HEK293 (cell line): Measurements from ENCODE around the gene PIGZ.

ENCODE experiments used
- CTCF ChIA-PET: fragments of 350-600 bp; formaldehyde crosslinking; extraction: SDS; loops from one replicate; lab custom pipeline; 2021; ENCODE audit warnings: antibody characterized with exemption; lab: Yijun Ruan, JAX
- POLR2A ChIA-PET: fragments of 300-600 bp; formaldehyde crosslinking; extraction: SDS; loops from one replicate; lab custom pipeline; 2020; ENCODE audit warnings: antibody characterized with exemption, inconsistent platforms; lab: Yijun Ruan, JAX
- H3K27ac ChIP-seq: fragments of 200-500 bp; sonication (Bioruptor generic); 2 replicates; pipeline ENCODE4 v1.5.1; 2014; ENCODE audit warnings: low read depth, low read length, control low read depth, inconsistent platforms; ENCODE audit errors: extremely low read depth
- H3K36me3 ChIP-seq, 2 experiments: fragments of 200-500 bp in 1 of 2; sonication (Bioruptor generic) in 1 of 2; 1 replicate in 1 of 2; 2 replicates in 1 of 2; pipeline ENCODE4 v1.5.1; 2014 to 2017; ENCODE audit warnings: inconsistent platforms in 2 of 2, low read length in 2 of 2; ENCODE audit not compliant: control insufficient read depth in 2 of 2, insufficient read depth in 1 of 2
- H3K4me1 ChIP-seq: fragments of 200-500 bp; sonication (Bioruptor generic); 2 replicates; pipeline ENCODE4 v1.5.1; 2014; ENCODE audit warnings: mild to moderate bottlenecking, low read length, inconsistent platforms; ENCODE audit not compliant: control insufficient read depth, insufficient read depth
- H3K4me3 ChIP-seq: 2 replicates; pipeline ENCODE4 v1.5.1; 2011; ENCODE audit warnings: low read depth, mild to moderate bottlenecking, control low read depth, low read length, moderate library complexity
- H3K9me3 ChIP-seq: fragments of 200-500 bp; sonication (Bioruptor generic); 2 replicates; pipeline ENCODE4 v1.5.1; 2014; ENCODE audit warnings: low read depth, low read length, inconsistent platforms; ENCODE audit not compliant: control insufficient read depth, insufficient read depth
- GLIS2 ChIP-seq: fragments of 450-650 bp; formaldehyde crosslinking; IDR thresholded peaks from 2 replicates; pipeline ENCODE4 v1.5.1; 2016; ENCODE audit warnings: missing biosample characterization, missing genetic modification characterization
- IKZF3 ChIP-seq: fragments of 450-650 bp; IDR thresholded peaks from 2 replicates; pipeline ENCODE4 v1.5.0; 2018; ENCODE audit warnings: missing biosample characterization, mild to moderate bottlenecking, missing genetic modification characterization, moderate library complexity
- PRDM4 ChIP-seq: fragments of 450-650 bp; formaldehyde crosslinking; IDR thresholded peaks from 2 replicates; pipeline ENCODE4 v1.5.1; 2017; ENCODE audit warnings: missing biosample characterization, missing genetic modification characterization
- REPIN1 ChIP-seq: fragments of 450-650 bp; formaldehyde crosslinking; IDR thresholded peaks from 2 replicates; pipeline ENCODE4 v1.5.1; 2017; ENCODE audit warnings: missing biosample characterization, missing genetic modification characterization, low read depth
- SP2 ChIP-seq: fragments of 450-650 bp; formaldehyde crosslinking; IDR thresholded peaks from 2 replicates; pipeline ENCODE4 v1.5.1; 2016; ENCODE audit warnings: missing biosample characterization, missing genetic modification characterization
- YY1 ChIP-seq: fragments of 450-650 bp; formaldehyde crosslinking; IDR thresholded peaks from 2 replicates; pipeline ENCODE4 v1.5.1; 2018; ENCODE audit warnings: missing biosample characterization, missing genetic modification characterization
- YY2 ChIP-seq: fragments of 450-650 bp; formaldehyde crosslinking; IDR thresholded peaks from 2 replicates; pipeline ENCODE4 v1.5.1; 2016; ENCODE audit warnings: missing biosample characterization, missing genetic modification characterization
- ZBTB21 ChIP-seq: fragments of 450-650 bp; formaldehyde crosslinking; IDR thresholded peaks from 2 replicates; pipeline ENCODE4 v1.5.1; 2017; ENCODE audit warnings: missing biosample characterization, missing genetic modification characterization
- ZNF184 ChIP-seq: fragments of 450-650 bp; IDR thresholded peaks from 2 replicates; pipeline ENCODE4 v1.5.1; 2018; ENCODE audit warnings: missing biosample characterization, mild to moderate bottlenecking, missing genetic modification characterization
- ZNF248 ChIP-seq: fragments of 450-650 bp; formaldehyde crosslinking; IDR thresholded peaks from 2 replicates; pipeline ENCODE4 v1.5.1; 2017; ENCODE audit warnings: missing biosample characterization, missing genetic modification characterization
- ZNF398 ChIP-seq: fragments of 450-650 bp; formaldehyde crosslinking; IDR thresholded peaks from 2 replicates; pipeline ENCODE4 v1.5.1; 2017; ENCODE audit warnings: missing biosample characterization, missing genetic modification characterization
- ZNF416 ChIP-seq: fragments of 450-650 bp; formaldehyde crosslinking; IDR thresholded peaks from 2 replicates; pipeline ENCODE4 v1.5.1; 2016; ENCODE audit warnings: missing biosample characterization, missing genetic modification characterization
- ZNF610 ChIP-seq: fragments of 450-650 bp; formaldehyde crosslinking; IDR thresholded peaks from 2 replicates; pipeline ENCODE4 v1.5.1; 2016; ENCODE audit warnings: missing biosample characterization, missing genetic modification characterization, borderline replicate concordance
- ZNF843 ChIP-seq: fragments of 450-650 bp; formaldehyde crosslinking; IDR thresholded peaks from 2 replicates; pipeline ENCODE4 v1.5.1; 2016; ENCODE audit warnings: missing biosample characterization, missing genetic modification characterization
- ZSCAN16 ChIP-seq: fragments of 450-650 bp; formaldehyde crosslinking; IDR thresholded peaks from 2 replicates; pipeline ENCODE4 v1.5.1; 2016; ENCODE audit warnings: missing biosample characterization, missing genetic modification characterization
- ZSCAN30 ChIP-seq: fragments of 450-650 bp; IDR thresholded peaks from 2 replicates; pipeline ENCODE4 v1.5.1; 2018; ENCODE audit warnings: missing biosample characterization, mild to moderate bottlenecking, missing genetic modification characterization, moderate library complexity

PIGZ gene

DNA sequence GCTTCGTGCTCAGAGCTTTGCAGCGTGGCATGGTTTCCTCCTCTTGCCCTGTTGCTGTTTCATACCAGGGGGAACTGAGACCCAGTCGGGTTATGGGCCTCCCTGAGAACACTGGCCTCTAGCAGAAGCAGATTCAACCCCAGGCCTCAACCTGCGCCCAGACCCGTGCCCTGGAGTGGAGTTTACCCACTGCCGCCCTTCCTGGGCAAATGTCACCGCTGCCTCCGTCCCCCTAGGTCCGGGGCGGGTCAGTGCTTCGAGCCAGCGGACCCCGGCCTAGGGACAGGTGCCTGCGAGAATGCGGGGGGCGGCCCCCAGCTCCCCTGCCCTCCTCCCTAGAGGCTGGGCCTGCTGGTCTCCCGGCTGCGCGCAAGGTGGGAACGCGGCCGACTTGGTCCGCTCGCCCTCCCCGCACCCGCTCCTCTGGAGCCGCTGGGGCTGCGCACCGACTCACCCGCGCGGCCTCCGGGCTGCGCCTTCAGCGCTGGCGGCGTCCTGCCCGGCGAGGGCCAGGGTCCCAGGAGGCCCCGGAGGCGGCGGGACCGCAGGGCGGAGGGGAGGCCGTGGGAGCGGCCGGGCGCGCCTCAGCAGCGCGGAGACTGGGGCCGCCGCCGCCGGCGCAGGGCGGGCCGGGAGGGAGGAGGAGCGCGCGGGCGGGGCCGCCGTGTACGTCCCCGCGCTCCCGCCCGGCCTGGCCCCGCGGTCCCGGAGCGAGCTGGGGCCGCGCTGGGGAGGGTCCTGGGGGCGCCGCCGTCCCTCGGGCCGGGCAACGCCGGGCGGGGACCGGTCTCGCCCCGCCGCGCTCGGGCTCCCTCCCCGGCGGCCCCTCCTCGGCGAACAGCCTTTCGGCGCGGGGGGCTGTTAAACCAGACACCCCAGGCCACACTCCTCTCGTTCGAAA, at the start of gene PIGZ:
PIGZ (minus strand) TSS at position 601 of the 901 bp plus-strand sequence. CDS start 16,802 bp downstream, outside the sequence.
- TF ChIP-seq SP2 (tag by site-specific recombination) (0 out of 2 replicates have a peak, but pooled peaks have one; percentile 13), ZBTB21 (tag by site-specific recombination) (no peak)
- Histone ChIP-seq H3K4me1 (no peaks in the 10 kb centered on the region), H3K36me3 (no peaks in the 10 kb centered on the region), H3K9me3 (no peaks in the 10 kb centered on the region), H3K27ac (peak within 1 kb of the TSS; percentile 56; the same call in 1 of the 2 replicates), H3K4me3 (peak within 1 kb of the TSS; percentile 50)
- ChIA-PET CTCF (interaction anchor here (0.6 to 0.9 kb wide), 2 partner anchors 12 to 179 kb away, joined by 3 to 4 read pairs; no protein-coding TSS in a partner anchor), POLR2A (interaction anchor here (0.6 kb wide), 1 partner anchor 385 kb away, joined by 5 read pairs; no protein-coding TSS in a partner anchor)

DNA sequence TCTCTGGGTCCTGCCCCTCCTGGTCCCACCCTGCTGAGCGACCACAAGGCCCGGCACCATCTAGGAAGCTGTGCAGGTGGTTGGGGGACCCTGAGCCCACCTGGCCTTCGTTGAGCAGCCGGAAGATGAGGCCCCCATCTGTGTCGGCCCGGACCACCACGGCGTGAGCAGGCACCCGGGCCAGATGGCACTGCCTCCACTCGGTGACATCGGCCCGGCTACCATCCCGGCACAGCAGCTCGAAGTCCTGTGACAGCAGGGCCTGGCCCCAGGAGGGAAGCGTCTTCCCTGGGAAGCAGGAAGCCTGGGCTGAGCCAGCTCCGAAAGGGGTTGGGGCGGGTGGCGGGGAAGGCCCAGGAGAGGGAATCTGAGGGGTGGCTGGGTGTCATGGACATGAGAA, 48.4 kb upstream of the PIGZ start:
- no peaks in the 10 kb centered on the region for H3K4me1 ChIP-seq
- no peak overlapping the region for H3K27ac ChIP-seq
- no peak overlapping the region for H3K4me3 ChIP-seq
- no peaks in the 10 kb centered on the region for H3K9me3 ChIP-seq
- POLR2A ChIA-PET: no interaction called here
- CTCF ChIA-PET: interaction anchor here (1.2 kb wide), 1 partner anchor 12 kb away, joined by 4 read pairs; the partner anchor contains the start of gene MELTF
- no peaks in the 10 kb centered on the region for H3K36me3 ChIP-seq
- TF ChIP-seq ZNF184 (tag by site-specific recombination) (no peak), GLIS2 (tag by site-specific recombination) (no peak), ZSCAN30 (tag by site-specific recombination) (no peak), ZNF610 (tag by site-specific recombination) (no peak), YY1 (tag by site-specific recombination) (no peak), ZNF843 (tag by site-specific recombination) (no peak), ZNF416 (no peak), IKZF3 (tag by site-specific recombination) (no peak), ZNF398 (tag by site-specific recombination) (no peak)
- TF ChIP-seq, all 188 proteins: peak for 0

GRCh38 chr3:197015790-197016736, 47.4 kb upstream of the PIGZ start:
- ChIA-PET CTCF (interaction anchor here (1.0 to 1.2 kb wide), 2 partner anchors 13 to 14 kb away, joined by 4 read pairs; partner anchors contain the start of gene MELTF), POLR2A (no interaction called here)
- H3K4me3 ChIP-seq: no peak overlapping the region
- no peak for TF ChIP-seq ZBTB21 (tag by site-specific recombination)
- no peak for TF ChIP-seq PRDM4 (tag by site-specific recombination)
- TF ChIP-seq REPIN1: no peak
- no peak for TF ChIP-seq ZNF248
- TF ChIP-seq SP2 (tag by site-specific recombination): no peak
- TF ChIP-seq YY2 (tag by site-specific recombination): no peak
- TF ChIP-seq ZSCAN16 (tag by site-specific recombination): no peak
- H3K9me3 ChIP-seq: no peaks in the 10 kb centered on the region
- no peaks in the 10 kb centered on the region for H3K36me3 ChIP-seq
- H3K27ac ChIP-seq: no peak overlapping the region
- no peaks in the 10 kb centered on the region for H3K4me1 ChIP-seq
